ENCODE results near the gene SULT1A1.

- no peak for TF ChIP-seq CTCF (conservative IDR thresholded peaks at IDR 0.05)
- no peak for TF ChIP-seq EZH2 (IDR thresholded peaks at IDR 0.05; ENCODE audit: low read depth)
These were observed 6.8 kb upstream of the SULT1A1 start for GRCh38 chr16:28616636-28617035.

All from PC-9 (cell line).